ENCODE measurements around the gene NR2C2.
"Not testable (repeated sequence)": the region's sequence is repeated elsewhere in the genome, so short reads cannot be mapped to it uniquely, and the experiment has no call there.

NR2C2 gene

DNA sequence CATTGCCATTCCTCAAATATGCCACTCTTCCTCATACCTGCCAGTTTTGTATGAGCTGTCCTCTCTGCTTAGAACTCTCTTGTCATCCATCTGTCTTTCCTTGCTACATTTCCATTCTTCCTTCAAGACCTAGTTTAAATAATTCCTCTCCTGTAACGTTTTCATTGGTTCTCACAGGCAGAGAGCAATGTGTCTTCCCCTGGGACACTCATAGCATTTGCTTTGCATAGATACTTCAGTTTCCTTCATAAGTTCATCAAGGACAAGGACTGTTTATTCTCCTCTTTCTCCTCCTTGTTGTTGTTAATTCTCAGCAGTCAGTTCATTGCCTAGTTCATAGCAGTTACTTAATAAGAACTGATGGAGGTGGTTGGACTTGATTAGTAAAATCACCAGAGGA, 10.5 kb downstream of the NR2C2 start:
- DNase-seq (ENCODE audit: low spot score): no peak

DNA sequence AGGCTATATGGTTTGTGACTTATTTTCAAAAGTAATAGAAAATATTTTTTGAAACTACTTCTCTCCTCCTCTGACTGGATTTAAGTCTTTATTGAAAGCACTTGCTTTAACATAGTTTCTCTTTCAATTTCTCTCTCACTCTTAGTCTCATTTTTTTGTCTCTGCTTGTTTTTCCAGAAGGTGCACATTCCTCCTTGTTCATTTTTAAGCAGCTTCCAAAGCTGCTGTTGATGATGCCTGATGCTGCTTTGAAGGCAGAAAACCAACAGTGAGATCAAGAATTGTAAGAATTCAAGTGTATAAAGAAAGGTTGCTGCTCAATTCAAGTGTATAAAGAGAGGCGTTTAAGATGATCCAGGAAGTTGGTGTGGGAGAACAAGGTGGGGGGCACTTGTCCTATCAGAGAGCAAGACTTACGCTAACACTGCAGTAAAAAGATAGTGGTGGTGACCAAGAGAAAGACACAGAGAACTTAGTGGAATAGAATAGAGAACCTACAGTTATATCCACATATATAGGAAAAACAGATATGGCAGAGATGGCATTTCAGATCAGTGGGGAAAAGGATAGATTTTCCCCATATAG, 12.1 kb downstream of the NR2C2 start:
- no peak for DNase-seq (ENCODE audit: low spot score)

DNA sequence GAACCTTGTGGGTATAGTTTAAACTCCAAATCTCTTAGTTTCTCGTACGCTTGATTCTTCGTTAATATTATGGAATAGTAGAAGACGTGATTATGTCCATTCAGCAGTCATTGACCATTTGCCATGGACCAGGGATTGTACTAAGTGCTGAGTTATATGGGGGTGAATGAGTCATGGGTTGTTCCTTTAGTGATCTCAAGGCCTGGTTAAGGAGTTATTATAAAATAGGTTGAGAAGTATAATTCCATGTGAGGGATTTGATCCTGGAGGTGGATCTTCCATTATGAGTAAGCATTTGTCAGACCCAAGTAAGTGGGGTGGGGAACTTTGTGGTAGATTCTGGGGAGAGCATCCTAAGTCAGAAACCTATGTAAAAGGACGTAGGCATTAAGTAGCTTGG, 15.4 kb downstream of the NR2C2 start:
- DNase-seq (ENCODE audit: low spot score): no peak

DNA sequence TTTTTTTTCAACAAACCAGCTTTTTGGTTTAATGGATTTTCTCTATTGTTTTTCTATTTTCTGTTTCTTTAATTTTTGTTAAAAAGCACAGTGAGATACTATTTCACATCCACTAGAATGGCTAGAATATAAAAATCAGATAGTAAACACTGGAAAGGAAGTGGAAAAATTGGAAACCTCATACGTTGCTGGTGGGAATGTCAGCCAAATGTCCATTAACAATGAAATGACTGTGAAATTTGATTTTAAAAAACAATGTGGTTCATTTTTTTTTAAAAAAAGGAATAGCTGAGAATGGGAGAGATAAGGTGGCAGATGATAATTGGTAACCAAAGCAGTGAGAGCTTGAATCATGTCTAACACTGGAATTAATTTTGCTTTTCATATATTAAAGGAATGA, 19.9 kb downstream of the NR2C2 start:
- DNase-seq (ENCODE audit: low spot score): no peak

DNA sequence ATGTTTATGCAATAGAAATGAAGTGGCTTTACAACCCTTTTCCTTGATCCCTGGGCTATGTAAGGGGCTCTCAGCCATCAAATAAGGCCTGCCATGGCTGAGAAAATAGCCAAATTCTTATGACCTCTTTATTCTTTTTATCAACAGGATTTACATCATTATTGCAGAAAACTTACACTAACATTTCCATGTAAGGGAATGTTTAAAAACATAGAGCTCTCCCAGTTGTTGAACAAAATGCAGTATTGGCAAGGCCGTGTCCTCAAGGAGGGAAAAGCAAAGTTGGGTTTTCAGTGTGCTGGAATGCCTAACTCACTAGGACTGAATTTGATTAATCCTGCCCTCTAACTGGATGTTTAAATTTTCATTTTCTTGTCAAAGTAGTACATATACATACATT, 22.3 kb downstream of the NR2C2 start:
- DNase-seq (ENCODE audit: low spot score): no peak

DNA sequence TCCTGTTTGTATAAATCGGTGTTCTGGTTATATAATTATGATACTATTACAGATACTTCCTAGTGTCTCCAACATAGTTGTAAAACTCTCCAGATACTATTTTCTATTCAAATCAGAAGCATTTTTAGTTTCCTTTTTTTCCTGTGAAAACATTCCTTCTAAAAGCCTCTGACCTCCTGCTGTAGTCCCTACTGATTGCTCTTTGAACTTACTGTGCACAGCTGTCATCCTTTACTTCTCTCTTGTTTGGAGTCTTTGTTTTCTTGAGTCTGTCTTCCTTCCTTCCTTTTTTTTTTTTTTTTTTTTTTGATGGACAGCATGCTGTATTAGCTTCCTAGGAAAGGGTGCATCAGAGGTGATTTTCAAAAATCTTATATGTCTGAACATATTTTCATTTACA, 28.9 kb downstream of the NR2C2 start:
- DNase-seq (ENCODE audit: low spot score): no peak

DNA sequence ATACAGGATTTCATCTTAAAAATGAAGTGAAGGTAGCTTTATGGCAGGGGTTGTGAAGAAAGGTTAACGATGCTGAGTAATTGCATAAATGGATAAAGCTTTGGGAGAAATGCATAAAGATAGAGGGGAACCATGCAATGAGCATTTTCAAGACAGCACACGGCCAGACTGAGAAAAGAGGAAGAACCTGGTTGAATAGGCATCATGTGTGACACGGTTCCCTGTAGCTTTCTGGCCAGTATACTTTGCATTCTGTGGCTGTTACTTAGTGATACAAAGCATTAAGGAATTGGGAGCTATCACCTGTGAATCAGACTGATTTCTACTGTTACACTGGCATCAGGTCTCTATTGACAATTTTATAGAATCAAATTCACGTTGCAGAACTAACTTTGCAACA, 33.3 kb downstream of the NR2C2 start:
- DNase-seq (ENCODE audit: low spot score): no peak

DNA sequence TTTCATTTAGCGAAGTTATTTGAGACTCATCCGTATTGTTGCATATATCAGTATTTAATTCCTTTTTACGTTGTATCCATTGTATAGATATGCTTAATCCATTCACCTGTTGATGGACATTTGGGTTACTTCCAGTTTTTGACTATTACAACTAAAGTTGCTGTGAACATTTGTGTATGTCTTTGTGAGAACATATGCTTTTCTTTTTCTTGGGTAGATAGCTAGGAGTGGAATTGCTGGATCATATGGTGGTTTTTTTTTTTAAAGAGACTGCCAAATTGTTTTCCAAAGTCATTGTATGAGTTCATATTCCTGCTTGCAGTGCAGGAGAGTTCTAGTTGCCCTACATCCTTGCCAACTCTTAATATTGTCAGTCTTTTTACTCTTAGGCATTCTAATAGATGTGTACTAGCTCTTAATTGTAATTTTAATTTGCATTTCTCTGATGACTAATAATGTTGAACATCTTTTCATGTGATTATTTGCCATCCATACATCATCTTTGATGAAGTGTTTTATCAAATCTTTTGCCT, 37.3 kb downstream of the NR2C2 start:
- no peak for DNase-seq (ENCODE audit: low spot score)

DNA sequence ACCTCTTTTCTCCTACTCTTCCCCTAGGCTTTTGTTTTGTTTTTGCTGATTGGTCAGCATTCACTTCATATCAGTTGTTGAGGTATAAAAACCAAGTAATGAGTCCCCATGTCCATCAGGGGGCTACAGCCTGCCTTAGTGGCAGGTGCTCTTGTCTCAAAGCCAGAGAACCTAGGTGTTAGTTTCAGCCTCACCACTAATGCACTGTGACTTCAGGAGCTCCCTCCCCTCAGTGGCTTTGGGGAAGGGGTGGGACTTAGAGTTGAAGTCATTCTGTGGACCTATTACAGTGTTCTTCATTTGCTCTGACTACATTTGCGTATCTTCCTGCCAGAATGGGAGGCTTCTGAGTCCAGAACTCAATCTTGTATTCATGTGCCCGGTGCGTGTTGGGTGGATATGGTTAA, 41.6 kb downstream of the NR2C2 start:
- no peak for DNase-seq (ENCODE audit: low spot score)

DNA sequence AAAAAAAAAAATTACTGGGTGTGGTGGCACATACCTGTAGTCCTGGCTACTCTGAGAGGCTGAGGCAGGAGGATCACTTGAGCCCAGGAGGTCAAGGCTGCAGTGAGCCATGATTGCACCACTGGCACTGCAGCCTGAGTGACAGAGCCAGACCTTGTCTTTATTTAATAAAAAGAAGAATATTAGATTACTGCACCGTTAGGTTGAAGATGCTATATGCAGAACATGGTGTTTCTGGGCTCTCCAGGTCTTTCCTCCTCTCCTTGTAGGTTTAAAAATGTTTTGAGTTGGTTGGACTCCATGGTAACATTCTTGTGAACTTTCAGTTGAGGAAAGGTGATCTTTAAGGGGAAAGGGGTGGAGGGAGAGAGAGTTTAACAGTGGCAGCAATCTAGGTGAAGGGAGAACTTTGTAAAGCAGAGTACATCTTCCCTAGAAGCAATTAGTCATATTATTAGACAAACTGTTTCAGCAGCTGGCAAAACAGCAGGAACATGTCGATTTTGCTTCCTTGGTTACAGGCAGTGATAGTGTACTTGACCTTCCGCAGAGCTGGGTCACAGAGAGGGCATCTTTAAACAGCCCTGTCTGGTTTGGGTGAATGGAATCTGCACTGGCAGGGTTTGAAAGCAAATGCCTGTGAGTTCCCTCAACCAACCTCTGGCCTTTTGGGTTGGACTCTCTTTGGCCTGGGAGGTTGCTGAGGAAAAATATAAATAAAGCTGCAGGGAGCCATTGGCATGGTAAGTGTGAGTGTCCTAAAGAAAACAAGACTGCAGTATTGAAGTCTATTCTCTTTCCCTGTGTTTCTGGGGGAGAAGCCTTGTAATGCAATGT, 42.8 kb downstream of the NR2C2 start:
- no peak for DNase-seq (ENCODE audit: low spot score)

DNA sequence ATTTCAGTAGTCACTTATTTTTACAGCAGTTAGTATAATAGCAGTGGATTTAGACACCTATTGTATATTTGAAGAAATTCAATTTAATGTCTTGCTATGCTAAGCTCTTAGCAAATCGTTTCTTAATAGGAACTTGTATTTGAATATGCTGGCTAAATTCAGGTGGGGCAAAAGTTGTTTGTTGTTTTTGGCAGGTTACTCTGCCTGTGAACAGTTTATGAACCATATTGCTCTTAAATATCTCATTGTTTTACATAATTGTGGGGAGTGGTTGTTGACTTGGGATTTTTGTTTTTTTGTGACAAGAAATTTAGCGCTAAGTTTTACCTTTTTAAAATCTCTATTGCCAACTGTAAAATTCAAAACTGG, 43.4 kb downstream of the NR2C2 start:
- DNase-seq (ENCODE audit: low spot score): no peak

DNA sequence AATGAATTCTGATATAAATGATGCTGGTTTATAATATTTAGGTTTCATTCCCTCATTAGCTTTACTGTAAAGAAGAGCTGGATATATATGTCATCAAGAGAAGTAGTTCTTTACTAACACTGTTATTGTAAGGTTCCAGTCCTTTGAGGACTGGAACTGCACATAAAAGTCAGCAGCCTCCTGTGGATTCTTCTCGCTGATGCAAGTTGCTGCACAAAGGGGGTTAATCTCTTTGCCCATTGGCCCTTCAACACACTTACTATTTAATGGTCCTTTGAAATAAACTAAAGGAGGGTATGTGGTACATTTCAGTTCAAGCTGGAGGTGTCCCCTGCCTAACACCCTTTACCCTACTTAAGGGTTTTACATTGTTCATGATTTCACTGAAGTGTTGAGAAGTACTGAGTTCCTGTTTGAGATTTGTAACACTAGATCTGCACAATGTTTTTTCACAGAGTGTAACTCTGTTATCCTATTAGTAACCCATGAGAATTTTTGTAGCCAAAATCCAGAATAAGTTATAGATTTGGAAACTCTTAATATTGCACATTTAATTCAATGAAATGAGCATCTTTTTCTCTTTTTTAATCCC, 43.9 kb downstream of the NR2C2 start:
- no peak for DNase-seq (ENCODE audit: low spot score)

DNA sequence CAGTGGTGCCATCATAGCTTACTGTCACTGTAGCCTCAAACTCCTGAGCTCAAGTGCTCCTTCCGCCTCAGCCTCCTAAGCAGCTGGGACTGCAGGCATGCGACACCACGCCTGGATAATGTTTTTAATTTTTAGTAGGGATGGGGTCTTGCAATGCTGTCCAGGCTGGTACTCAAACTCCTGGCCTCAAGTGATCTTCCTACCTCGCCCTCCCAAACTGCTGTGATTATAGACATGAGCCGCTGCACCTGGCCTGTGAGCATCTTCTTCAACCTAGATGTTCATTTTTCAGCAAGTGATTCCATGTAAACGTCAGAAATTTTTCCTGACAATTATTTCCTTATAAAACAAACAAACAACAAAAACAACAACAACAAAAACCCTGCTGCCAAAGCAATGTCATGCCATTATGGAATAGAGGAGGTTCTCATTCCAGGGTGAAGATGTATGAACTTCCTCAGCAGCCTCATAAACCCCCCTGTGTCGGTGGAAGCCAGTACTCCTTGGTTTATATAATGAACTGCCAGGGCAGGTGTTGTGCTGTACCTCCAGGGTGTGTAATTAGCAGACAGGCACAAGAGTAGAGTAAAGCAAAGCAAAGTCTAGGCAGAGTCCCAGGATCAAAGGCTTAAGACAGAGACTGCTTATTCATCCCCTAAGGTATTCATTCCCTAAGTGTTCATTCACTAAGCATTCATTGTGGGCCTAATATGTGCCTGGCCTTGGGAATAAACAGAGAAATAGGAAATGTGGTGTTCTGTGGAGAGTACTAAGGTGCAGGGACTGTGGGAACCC, 44.6 kb downstream of the NR2C2 start:
- no peak for DNase-seq (ENCODE audit: low spot score)

DNA sequence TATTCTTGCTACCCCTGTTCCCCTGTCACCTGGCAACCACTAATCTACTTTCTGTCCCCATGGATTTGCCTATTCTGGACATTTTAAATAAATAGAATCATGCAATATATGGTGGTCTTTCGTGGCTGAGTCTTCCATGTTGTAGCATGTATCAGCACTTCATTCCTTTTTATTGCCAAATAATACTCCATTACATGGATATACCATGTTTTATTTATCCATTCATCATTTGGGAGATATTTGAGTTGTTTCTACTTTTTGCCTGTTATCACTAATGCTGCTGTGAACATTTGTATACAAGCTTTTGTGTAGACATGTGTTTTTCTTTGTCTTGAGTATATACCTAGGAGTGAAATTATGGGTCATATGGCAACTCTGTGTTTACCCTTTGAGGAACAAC, 50.6 kb downstream of the NR2C2 start:
- DNase-seq (ENCODE audit: low spot score): no peak

DNA sequence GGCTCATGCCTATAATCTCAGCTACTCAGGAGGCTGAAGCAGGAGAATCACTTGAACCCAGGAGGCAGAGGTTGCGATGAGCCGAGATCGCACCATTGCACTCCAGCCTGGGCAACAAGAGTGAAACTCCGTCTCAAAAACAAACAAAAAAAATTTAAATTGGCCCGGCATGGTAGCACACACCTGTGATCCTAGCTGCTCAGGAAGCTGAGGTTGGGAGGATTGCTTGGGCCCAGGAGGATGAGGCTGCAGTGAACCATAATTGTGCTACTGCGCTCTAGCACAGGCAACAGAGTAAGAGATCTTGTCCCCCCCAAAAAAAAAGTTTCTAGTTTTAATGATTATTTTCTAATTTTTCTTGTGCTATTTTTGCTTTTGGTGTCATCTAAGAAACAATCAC, 51.8 kb downstream of the NR2C2 start:
- DNase-seq (ENCODE audit: low spot score): not testable (repeated sequence)

DNA sequence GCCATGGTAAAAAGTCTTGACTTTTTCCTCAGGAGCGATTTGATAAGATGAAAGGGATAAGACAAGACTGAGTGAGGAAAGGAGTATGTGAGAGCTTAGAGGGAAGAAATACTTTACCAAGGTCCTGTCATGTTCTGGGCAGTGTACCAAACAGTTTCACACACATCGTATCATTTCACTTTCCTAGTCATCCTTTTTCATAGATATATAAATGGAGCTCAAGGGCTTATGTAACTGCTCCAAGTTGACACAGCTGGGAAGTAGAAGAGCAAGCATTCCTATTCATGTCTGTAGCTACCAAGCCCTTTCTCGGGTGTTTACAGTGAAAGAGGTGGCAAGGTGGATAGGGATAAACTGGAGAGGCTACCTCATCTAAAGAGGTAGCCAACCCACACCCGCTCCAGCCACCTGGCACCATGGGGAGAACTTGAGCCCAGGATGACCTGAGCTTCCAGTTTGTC, 60.3 kb downstream of the NR2C2 start:
- no peak for DNase-seq (ENCODE audit: low spot score)

DNA sequence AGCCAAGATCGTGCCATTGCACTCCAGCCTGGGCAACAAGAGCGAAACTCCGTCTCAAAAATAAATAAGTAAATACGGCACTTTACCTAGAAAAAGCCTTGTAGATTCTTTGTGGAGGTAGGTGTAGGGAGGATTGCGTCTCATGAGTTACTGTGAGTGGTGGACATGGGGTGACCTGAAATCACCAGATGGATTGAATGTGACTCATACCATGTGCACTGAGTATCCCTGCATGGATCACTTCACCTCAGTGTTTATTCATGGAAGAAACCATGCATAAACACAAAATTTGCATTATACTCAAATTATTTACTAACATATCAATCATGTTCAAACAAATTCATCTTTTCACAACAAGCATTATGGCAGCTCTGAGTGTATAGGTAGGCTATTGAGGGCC, 61.8 kb downstream of the NR2C2 start:
- no peak for DNase-seq (ENCODE audit: low spot score)

DNA sequence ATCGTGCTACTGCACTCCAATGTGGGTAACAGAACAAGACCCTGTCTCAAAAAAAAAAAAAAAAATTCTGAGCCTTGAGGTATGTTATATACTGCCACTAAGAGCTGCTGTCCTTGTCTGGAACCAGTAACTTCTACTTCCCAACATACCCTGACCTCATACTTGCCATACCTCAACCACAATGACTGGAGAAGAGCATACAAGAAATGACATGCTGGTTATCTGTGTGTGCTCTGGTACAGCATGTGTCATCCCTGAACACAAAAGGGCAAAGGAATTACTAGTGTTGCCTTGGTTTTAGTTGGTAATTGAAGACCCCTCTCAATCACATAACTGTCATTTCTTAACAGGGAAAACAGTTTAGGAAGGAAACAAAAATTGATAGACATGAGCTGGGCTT, 63.3 kb downstream of the NR2C2 start:
- DNase-seq (ENCODE audit: low spot score): no peak

DNA sequence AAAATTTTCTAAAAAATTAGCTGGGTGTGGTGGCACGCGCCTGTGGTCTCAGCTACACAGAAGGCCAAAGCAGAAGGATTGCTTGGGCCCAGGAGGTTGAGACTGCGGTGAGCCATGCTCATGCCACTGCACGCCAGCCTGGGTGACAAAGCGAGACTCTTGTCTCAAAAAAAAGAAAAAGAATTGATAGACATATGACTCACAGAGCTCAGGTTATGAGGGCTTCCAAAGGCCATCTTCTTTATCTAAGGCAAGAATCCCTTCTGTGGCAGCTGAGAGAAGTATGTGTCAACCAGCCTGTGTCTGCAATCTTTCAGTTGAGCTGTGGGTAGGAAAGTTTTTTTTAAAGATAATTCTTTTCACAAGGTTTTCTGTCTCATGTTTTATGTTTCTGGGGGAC, 63.8 kb downstream of the NR2C2 start:
- no peak for DNase-seq (ENCODE audit: low spot score)

DNA sequence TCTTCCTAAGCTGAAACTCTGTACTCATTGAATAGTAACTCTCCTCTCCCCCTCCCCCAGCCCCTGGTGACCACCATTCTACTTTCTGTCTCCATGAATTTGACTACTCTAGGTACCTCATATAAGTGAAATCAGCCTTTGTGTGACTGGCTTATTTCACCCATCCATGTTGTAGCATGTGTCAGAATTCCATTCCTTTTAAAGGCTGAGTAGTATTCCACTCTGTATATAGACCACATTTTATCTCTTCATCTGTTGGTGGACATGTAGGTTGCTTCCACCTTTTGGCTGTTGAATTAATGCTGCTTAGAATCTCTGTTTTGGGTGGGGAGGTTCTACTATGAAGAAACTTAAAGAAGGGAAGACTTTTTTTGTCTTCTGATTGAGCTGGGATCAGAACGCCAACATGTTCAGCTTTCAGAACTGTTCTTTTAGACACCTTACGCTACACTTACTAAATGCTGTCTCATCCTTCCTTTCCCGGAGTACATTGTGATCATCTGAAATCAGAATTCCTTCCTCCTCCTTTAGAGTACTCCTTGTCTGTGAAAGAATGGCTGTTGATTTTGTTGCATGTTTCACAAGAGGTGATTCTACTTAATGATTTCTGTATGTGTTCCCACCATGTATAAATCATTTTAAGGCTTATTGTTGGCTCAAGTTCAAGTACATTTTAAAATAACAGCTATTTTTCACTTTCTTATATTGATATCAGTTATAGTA, 67.4 kb downstream of the NR2C2 start:
- no peak for DNase-seq (ENCODE audit: low spot score)

DNA sequence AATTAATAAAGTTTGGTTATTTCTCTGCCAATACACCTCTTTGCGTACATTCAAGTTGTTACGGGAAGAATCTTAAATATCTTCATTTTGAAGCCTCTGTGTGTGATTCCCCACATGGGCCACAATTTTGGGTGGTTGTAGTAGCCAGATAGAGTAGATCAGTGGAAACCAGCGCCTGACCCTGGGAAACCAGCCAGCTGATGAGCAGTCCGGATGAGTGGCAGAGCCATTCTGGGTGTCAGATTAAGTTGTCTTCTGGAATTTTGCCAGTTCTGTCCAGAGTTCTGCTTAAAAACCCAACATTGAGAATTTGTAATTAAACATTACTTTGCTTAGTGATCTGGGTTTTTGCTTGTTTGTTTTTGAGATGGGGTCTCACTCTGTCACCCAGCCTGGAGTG, 68.1 kb downstream of the NR2C2 start:
- DNase-seq (ENCODE audit: low spot score): no peak

DNA sequence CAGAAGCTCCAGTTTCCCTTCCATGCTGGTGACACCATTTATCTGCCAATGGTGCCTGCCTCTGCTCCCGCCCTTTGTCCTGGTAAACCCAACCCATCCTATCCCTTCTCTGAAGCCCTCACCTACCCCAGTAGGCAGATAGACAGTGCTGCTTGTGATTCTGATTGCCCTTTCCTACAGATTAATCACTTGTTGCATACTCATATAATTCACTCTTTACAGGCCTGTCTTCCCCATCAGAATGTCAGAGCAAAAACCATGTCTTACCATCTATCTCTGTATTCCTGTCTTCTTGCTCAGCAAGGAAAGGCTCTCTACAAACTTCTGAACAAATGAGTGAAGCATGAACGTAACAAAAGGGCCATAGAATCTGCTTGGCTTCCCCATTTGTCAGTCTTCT, 69.8 kb downstream of the NR2C2 start:
- no peak for DNase-seq (ENCODE audit: low spot score)
